Stimulated activated CD4-positive, alpha-beta T cell treated with anti-CD3 and anti-CD28 coated beads, Interleukin-12 subunit alpha, Interleukin-12 subunit beta, amount 100 ng/mL, for 48 hours (primary cell): ENCODE measurements around the gene PLA1A.
"Not testable (repeated sequence)": the region's sequence is repeated elsewhere in the genome, so short reads cannot be mapped to it uniquely, and the experiment has no call there.

Source experiments
- DNase-seq, 3 donors: peaks; one replicate each; pipeline ENCODE4 v3.0.0-alpha.2; 2020; ENCODE audit warnings: low read depth in 2 of 3, low spot score in 1 of 3

PLA1A gene

GRCh38 chr3:119597548-119598288, at the start of gene PLA1A:
Gene PLA1A, plus strand, starts transcription at chr3:119597885. Its CDS starts 29 bp downstream, at chr3:119597914.
- no peak for DNase-seq

GRCh38 chr3:119548341-119548740, 49.3 kb upstream of the PLA1A start:
- no peak for DNase-seq

GRCh38 chr3:119550192-119550910, 47.3 kb upstream of the PLA1A start:
- DNase-seq, result no peak

- no peak for DNase-seq
Observed at GRCh38 chr3:119551598-119551997, 46.1 kb upstream of the PLA1A start.

- not testable (repeated sequence) for DNase-seq
Observed at GRCh38 chr3:119552928-119553327, 44.8 kb upstream of the PLA1A start.

- DNase-seq, result no peak
Observed at GRCh38 chr3:119553823-119554415, 43.8 kb upstream of the PLA1A start.

- DNase-seq, result no peak
Observed at GRCh38 chr3:119555309-119555735, 42.4 kb upstream of the PLA1A start.

GRCh38 chr3:119555929-119556328, 41.8 kb upstream of the PLA1A start:
- DNase-seq, result no peak

- no peak for DNase-seq
Observed at GRCh38 chr3:119557192-119557876, 40.4 kb upstream of the PLA1A start.

GRCh38 chr3:119557877-119558269, 39.8 kb upstream of the PLA1A start:
- no peak for DNase-seq

- no peak for DNase-seq
Observed at GRCh38 chr3:119558626-119559317, 38.9 kb upstream of the PLA1A start.

- DNase-seq, result peak; percentile 47 to 53 (median 47)
Observed at GRCh38 chr3:119559441-119559963, 38.2 kb upstream of the PLA1A start, which contains the start of gene CD80. Gene CD80, minus strand, starts transcription at chr3:119559614. Its CDS starts 1,886 bp downstream, at chr3:119557728.

- DNase-seq, result no peak
Observed at GRCh38 chr3:119560160-119560559, 37.5 kb upstream of the PLA1A start.

GRCh38 chr3:119562307-119562961, 35.3 kb upstream of the PLA1A start:
- DNase-seq, result peak in 2 of 3 donors; percentile 8 to 43

- not testable (repeated sequence) for DNase-seq
Observed at GRCh38 chr3:119563334-119563733, 34.4 kb upstream of the PLA1A start.

GRCh38 chr3:119569156-119569555, 28.5 kb upstream of the PLA1A start:
- no peak for DNase-seq

GRCh38 chr3:119570229-119570628, 27.5 kb upstream of the PLA1A start:
- DNase-seq, result no peak

GRCh38 chr3:119571230-119571629, 26.5 kb upstream of the PLA1A start:
- no peak for DNase-seq

GRCh38 chr3:119571688-119572087, 26.0 kb upstream of the PLA1A start:
- DNase-seq, result no peak

GRCh38 chr3:119575507-119575906, 22.2 kb upstream of the PLA1A start:
- no peak for DNase-seq
